ENCODE measurements around the gene NELL1. TPM values are rescaled to one million over a fixed set of nuclear protein-coding genes. Genes with fewer than 3 reads are reported as not detected.

NELL1 gene
- total and polyA plus RNA-seq, 2 donors (not counting 3 experiments of a cell fraction or from before 2014, with no cell fraction given) = not detected

- intact Hi-C loops (cut with micrococcal nuclease) = no loop called here
- H3K9ac ChIP-seq (replicated peaks; ENCODE audit: extremely low read depth, insufficient read depth, low read length) = no peak overlapping the region
- no peak overlapping the region for H3K4me2 ChIP-seq (ENCODE audit: insufficient read depth, low read length)
- no peaks in the 10 kb centered on the region for H4K20me1 ChIP-seq (replicated peaks; ENCODE audit: control insufficient read depth, extremely low read depth, insufficient read depth, low read length)
- FAIRE-seq (no peak), DNase-seq (ENCODE audit: low read depth, low spot score) (no peak)
- no peaks in the 10 kb centered on the region for H3K79me2 ChIP-seq (ENCODE audit: control insufficient read depth, insufficient read depth, low read length)
- BruUV-seq (replicated peaks) = no TSS peak
- ChIA-PET POLR2A (no interaction called here), CTCF (no interaction called here)
- no peak overlapping the region for H2AFZ ChIP-seq (ENCODE audit: low read depth, low read length)
- H3K4me1 ChIP-seq (ENCODE audit: control insufficient read depth, extremely low read depth, insufficient read depth, low read length) = no peaks in the 10 kb centered on the region
- no peaks in the 10 kb centered on the region for H3K36me3 ChIP-seq (ENCODE audit: control insufficient read depth in 2 of 2, extremely low read depth in 1 of 2, insufficient read depth in 2 of 2, low read length in 2 of 2)
- H3K4me3 ChIP-seq (replicated peaks in 1 of 3; ENCODE audit: insufficient read depth in 1 of 3, low read depth in 1 of 3, low read length in 3 of 3) = no peak overlapping the region
- no peaks in the 10 kb centered on the region for H3K9me3 ChIP-seq (replicated peaks; ENCODE audit: control insufficient read depth, insufficient read depth, low read length)
- no peaks in the 10 kb centered on the region for H3K27me3 ChIP-seq (ENCODE audit: control insufficient read depth in 2 of 2, insufficient read depth in 2 of 2, low read length in 2 of 2)
- TF ChIP-seq JUN (IDR thresholded peaks at IDR 0.05; ENCODE audit: borderline replicate concordance, insufficient read depth, insufficient read length, low read depth) (no peak), EZH2 (IDR thresholded peaks at IDR 0.05; ENCODE audit: borderline replicate concordance, low read depth, low read length, severe bottlenecking) (no peak), GATA2 (IDR thresholded peaks at IDR 0.05; ENCODE audit: insufficient read depth, insufficient read length, low read depth, low read length) (no peak), MYC (IDR thresholded peaks at IDR 0.05; ENCODE audit: low read depth, low read length) (no peak), FOS (IDR thresholded peaks at IDR 0.05; ENCODE audit: borderline replicate concordance, insufficient read depth, low read length) (no peak), POLR2A (IDR thresholded peaks at IDR 0.05; ENCODE audit: low read depth, low read length) (no peak), POLR2AphosphoS5 (IDR thresholded peaks at IDR 0.05; ENCODE audit: insufficient read depth, low read depth, low read length) (no peak)
- TF ChIP-seq, protein P1, sequence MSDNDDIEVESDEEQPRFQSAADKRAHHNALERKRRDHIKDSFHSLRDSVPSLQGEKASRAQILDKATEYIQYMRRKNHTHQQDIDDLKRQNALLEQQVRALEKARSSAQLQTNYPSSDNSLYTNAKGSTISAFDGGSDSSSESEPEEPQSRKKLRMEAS (IDR thresholded peaks at IDR 0.05; ENCODE audit: insufficient read depth, insufficient read length) = no peak
- TF ChIP-seq, protein P2, sequence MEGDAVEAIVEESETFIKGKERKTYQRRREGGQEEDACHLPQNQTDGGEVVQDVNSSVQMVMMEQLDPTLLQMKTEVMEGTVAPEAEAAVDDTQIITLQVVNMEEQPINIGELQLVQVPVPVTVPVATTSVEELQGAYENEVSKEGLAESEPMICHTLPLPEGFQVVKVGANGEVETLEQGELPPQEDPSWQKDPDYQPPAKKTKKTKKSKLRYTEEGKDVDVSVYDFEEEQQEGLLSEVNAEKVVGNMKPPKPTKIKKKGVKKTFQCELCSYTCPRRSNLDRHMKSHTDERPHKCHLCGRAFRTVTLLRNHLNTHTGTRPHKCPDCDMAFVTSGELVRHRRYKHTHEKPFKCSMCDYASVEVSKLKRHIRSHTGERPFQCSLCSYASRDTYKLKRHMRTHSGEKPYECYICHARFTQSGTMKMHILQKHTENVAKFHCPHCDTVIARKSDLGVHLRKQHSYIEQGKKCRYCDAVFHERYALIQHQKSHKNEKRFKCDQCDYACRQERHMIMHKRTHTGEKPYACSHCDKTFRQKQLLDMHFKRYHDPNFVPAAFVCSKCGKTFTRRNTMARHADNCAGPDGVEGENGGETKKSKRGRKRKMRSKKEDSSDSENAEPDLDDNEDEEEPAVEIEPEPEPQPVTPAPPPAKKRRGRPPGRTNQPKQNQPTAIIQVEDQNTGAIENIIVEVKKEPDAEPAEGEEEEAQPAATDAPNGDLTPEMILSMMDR (IDR thresholded peaks at IDR 0.05; ENCODE audit: extremely low read depth in 1 of 2, insufficient read depth in 1 of 2, low read depth in 1 of 2, low read length in 2 of 2) = no peak
- dilution Hi-C loops (cut with MboI; ENCODE audit: extremely low pct_ligation_motif_present, low sequenced_read_pairs) = no loop called here
- H3K9me1 ChIP-seq (replicated peaks; ENCODE audit: control insufficient read depth, extremely low read depth, insufficient read depth, low read length) = no peaks in the 10 kb centered on the region
- no peak overlapping the region for H3K27ac ChIP-seq (ENCODE audit: insufficient read depth, low read depth, low read length)
Measured at GRCh38 chr11:21410513-21410912, 741.1 kb downstream of the NELL1 start.

All from endothelial cell of umbilical vein (primary cell).